ENCODE data around the gene CCNH.

Gene CCNH

DNA sequence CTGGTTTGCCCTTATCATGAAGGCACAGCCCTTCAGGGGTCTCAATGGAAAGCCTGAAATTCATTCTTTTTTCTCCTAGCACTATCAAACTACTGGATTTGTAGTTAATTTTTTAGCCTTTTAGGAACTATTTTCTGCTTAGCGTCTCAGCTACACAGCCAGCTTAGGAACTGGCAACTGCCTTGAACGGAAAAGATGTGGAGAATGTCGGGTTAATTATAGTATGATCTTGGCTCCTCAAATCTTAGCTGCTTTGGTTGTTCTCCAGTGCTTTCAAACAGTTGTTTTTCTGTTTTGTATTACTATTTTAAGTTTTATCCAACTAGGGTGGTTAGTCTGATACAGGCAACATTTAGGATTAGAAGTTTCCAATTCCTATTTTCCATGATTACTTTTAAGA, 44.1 kb downstream of the CCNH start:
- ChIA-PET CTCF (no interaction called here), POLR2A (no interaction called here)
- no peak for DNase-seq (ENCODE audit: low read depth, low spot score)
- H3K4me3 ChIP-seq (ENCODE audit: low read depth, low read length), result no peak overlapping the region
- TF ChIP-seq, protein P1, sequence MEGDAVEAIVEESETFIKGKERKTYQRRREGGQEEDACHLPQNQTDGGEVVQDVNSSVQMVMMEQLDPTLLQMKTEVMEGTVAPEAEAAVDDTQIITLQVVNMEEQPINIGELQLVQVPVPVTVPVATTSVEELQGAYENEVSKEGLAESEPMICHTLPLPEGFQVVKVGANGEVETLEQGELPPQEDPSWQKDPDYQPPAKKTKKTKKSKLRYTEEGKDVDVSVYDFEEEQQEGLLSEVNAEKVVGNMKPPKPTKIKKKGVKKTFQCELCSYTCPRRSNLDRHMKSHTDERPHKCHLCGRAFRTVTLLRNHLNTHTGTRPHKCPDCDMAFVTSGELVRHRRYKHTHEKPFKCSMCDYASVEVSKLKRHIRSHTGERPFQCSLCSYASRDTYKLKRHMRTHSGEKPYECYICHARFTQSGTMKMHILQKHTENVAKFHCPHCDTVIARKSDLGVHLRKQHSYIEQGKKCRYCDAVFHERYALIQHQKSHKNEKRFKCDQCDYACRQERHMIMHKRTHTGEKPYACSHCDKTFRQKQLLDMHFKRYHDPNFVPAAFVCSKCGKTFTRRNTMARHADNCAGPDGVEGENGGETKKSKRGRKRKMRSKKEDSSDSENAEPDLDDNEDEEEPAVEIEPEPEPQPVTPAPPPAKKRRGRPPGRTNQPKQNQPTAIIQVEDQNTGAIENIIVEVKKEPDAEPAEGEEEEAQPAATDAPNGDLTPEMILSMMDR (IDR thresholded peaks at IDR 0.05; ENCODE audit: insufficient read depth, low read length, missing control alignments), result no peak

DNA sequence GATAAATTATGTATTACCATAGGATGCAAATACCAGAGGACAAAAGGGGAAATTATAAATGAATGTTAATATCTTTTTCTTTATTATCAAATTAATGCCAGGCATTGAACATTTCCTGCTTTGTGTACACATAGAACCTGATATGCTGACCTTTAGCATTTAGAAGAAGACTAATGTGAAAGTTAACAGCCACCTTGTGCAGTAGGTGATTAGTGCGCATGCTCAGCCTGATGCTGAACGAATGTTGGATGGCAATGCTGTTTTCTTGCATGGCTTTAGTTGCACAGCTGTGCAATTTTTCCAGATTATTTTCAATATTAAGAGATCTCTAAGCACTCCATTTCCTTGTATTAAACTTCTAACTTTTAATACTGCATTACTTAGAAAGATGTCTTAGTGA, 45.5 kb downstream of the CCNH start:
- TF ChIP-seq, protein P1 (IDR thresholded peaks at IDR 0.05; ENCODE audit: insufficient read depth, low read length, missing control alignments), result no peak
- no peak for DNase-seq (ENCODE audit: low read depth, low spot score)
- no peak overlapping the region for H3K4me3 ChIP-seq (ENCODE audit: low read depth, low read length)
- ChIA-PET POLR2A (no interaction called here), CTCF (no interaction called here)

GRCh38 chr5:87361536-87362213, 51.1 kb downstream of the CCNH start:
- H3K4me3 ChIP-seq (ENCODE audit: low read depth, low read length), result no peak overlapping the region
- CTCF ChIA-PET, result interaction anchor here (1.0 to 1.6 kb wide), 2 partner anchors 13 to 38 kb away, joined by 3 read pairs; no protein-coding TSS in a partner anchor
- no peak for DNase-seq (ENCODE audit: low read depth, low spot score)
- TF ChIP-seq, protein P1 (IDR thresholded peaks at IDR 0.05; ENCODE audit: insufficient read depth, low read length, missing control alignments), result no peak
- POLR2A ChIA-PET, result interaction anchor here (0.7 kb wide), 1 partner anchor 235 kb away, joined by 3 read pairs; no protein-coding TSS in a partner anchor

- POLR2A ChIA-PET, result no interaction called here
- no peak for DNase-seq (ENCODE audit: low read depth, low spot score)
- H3K4me3 ChIP-seq (ENCODE audit: low read depth, low read length), result no peak overlapping the region
- TF ChIP-seq, protein P1 (IDR thresholded peaks at IDR 0.05; ENCODE audit: insufficient read depth, low read length, missing control alignments), result no peak
- CTCF ChIA-PET, result no interaction called here
Measured at GRCh38 chr5:87361031-87361445, 51.7 kb downstream of the CCNH start.

DNA sequence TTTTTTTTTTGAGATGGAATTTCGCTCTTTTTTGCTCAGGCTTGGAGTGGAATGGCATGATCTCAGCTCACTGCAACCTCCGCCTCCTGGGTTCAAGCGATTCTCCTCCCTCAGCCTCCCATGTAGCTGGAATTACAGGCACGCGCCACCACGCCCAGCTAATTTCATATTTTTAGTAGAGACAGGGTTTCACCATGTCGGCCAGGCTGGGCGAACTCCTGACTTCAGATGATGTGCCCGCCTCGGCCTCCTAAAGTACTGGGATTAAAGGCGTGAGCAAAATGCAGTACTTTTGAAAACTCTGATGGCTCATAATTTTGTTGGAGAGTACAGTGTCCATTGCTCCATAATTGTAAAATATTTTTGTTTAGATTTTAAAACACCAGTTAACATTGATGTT, 52.6 kb downstream of the CCNH start:
- TF ChIP-seq, protein P1 (IDR thresholded peaks at IDR 0.05; ENCODE audit: insufficient read depth, low read length, missing control alignments), result no peak
- no peak for DNase-seq (ENCODE audit: low read depth, low spot score)
- POLR2A ChIA-PET, result no interaction called here
- no peak overlapping the region for H3K4me3 ChIP-seq (ENCODE audit: low read depth, low read length)
- CTCF ChIA-PET, result interaction anchor here (1.5 kb wide), 1 partner anchor 37 kb away, joined by 4 read pairs; no protein-coding TSS in a partner anchor

DNA sequence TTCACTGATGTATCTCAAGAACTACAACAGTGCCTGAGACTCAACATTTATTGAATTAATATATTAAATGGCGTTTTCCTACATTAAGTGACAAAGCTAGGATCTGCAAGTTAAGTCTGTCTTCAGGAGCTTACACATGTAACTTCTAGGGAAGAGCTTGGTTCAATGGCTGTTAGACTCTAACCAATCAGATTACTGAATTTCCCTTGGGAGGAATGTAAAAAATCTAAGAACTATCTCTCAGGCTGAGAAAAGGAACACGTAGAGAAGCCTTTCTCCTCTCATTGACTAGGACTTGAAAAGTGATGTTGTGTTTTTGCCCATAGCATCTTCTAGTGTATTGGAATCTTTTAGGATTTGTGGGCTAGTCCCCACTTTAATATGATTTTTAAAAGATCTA, 53.6 kb downstream of the CCNH start:
- ChIA-PET POLR2A (no interaction called here), CTCF (interaction anchor here (0.6 to 1.5 kb wide), 2 partner anchors 38 to 288 kb away, joined by 3 to 4 read pairs; no protein-coding TSS in a partner anchor)
- DNase-seq (ENCODE audit: low read depth, low spot score), result no peak

More for the DNA sequence above, 53.6 kb downstream of the CCNH start:
- H3K4me3 ChIP-seq (ENCODE audit: low read depth, low read length), result no peak overlapping the region
- TF ChIP-seq, protein P1 (IDR thresholded peaks at IDR 0.05; ENCODE audit: insufficient read depth, low read length, missing control alignments), result no peak
